HepG2 (cell line): ENCODE data around the gene PLCB4.

Experiments
- FOXA3 ChIP-seq: IDR thresholded peaks from 2 replicates; pipeline ENCODE4 v1.6.1; 2016; ENCODE audit warnings: missing genetic modification reagents, missing compliant biosample characterization
- GZF1 ChIP-seq: sonication (generic); formaldehyde crosslinking; IDR thresholded peaks from 2 replicates; pipeline ENCODE4 v1.5.1; 2020; ENCODE audit warnings: mild to moderate bottlenecking, missing genetic modification reagents
- POLR2AphosphoS2 ChIP-seq: IDR thresholded peaks from 2 replicates; pipeline ENCODE4 v1.6.1; 2011; ENCODE audit warnings: low read depth, low read length, improper control_type of control experiment
- POLR2G ChIP-seq: fragments of 200-400 bp; formaldehyde crosslinking; IDR thresholded peaks from 2 replicates; pipeline ENCODE4 v1.6.1; 2018; ENCODE audit warnings: mild to moderate bottlenecking, low read depth, low read length, moderate library complexity
- TF ChIP-seq, protein P1 (sequence below): sonication (generic); formaldehyde crosslinking; IDR thresholded peaks from 2 replicates; pipeline ENCODE4 v1.5.0; 2020; ENCODE audit warnings: mild to moderate bottlenecking, missing genetic modification reagents, moderate library complexity

DNA sequence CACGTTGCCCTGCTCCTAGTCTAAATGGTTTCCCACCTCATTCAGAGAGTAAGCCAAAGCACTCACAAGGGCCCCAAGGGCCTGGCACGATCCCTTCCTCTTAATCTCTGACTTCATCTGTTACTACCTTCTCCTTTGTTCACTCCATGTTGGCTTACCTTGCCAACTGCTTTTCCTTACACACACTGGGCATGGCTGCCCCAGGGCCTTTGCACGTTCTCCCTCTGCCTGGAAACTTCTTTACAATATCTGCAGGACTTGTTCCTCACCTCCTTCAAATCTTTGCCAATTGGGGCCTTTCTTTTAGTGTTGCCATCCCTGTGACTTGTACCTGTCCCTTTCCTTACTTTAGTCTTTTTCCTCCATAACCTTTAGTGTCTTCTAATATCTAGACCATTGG lies 73.9 kb downstream of the PLCB4 start:
- no peak for TF ChIP-seq GZF1 (CRISPR knock-in tag)
- TF ChIP-seq POLR2G, result no peak
- TF ChIP-seq, protein P1, sequence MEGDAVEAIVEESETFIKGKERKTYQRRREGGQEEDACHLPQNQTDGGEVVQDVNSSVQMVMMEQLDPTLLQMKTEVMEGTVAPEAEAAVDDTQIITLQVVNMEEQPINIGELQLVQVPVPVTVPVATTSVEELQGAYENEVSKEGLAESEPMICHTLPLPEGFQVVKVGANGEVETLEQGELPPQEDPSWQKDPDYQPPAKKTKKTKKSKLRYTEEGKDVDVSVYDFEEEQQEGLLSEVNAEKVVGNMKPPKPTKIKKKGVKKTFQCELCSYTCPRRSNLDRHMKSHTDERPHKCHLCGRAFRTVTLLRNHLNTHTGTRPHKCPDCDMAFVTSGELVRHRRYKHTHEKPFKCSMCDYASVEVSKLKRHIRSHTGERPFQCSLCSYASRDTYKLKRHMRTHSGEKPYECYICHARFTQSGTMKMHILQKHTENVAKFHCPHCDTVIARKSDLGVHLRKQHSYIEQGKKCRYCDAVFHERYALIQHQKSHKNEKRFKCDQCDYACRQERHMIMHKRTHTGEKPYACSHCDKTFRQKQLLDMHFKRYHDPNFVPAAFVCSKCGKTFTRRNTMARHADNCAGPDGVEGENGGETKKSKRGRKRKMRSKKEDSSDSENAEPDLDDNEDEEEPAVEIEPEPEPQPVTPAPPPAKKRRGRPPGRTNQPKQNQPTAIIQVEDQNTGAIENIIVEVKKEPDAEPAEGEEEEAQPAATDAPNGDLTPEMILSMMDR (CRISPR knock-in tag), result no peak
- no peak for TF ChIP-seq POLR2AphosphoS2
- TF ChIP-seq FOXA3 (CRISPR knock-in tag), result no peak
